HEK293T (cell line): ENCODE measurements around the gene MFSD11.
"Not testable (repeated sequence)": the region's sequence is repeated elsewhere in the genome, so short reads cannot be mapped to it uniquely, and the experiment has no call there.

ENCODE experiments used
- CTCF ChIA-PET: fragments of 350-600 bp; formaldehyde crosslinking; extraction: SDS; loops from one replicate; lab custom pipeline; 2021; ENCODE audit warnings: antibody characterized with exemption, inconsistent platforms; lab: Yijun Ruan, JAX
- POLR2A ChIA-PET: fragments of 350-600 bp; formaldehyde crosslinking; extraction: SDS; loops from one replicate; lab custom pipeline; 2020; ENCODE audit warnings: antibody characterized with exemption, inconsistent platforms; lab: Yijun Ruan, JAX
- DNase-seq: peaks from one replicate; pipeline ENCODE4 v3.0.0; 2012; ENCODE audit warnings: mixed read lengths; ENCODE audit errors: extremely low spot score
- ARNT ChIP-seq: fragments of 450-650 bp; IDR thresholded peaks from 2 replicates; pipeline ENCODE4 v1.6.1; 2017; ENCODE audit warnings: mild to moderate bottlenecking
- BHLHE40 ChIP-seq: fragments of 450-650 bp; IDR thresholded peaks from 2 replicates; pipeline ENCODE4 v1.6.1; 2016; ENCODE audit warnings: mild to moderate bottlenecking, moderate library complexity, borderline replicate concordance
- CTBP1 ChIP-seq: fragments of 450-650 bp; IDR thresholded peaks from 2 replicates; pipeline ENCODE4 v1.6.1; 2016; ENCODE audit warnings: borderline replicate concordance
- ELF4 ChIP-seq: fragments of 450-650 bp; IDR thresholded peaks from 2 replicates; pipeline ENCODE4 v1.6.1; 2017; ENCODE audit warnings: antibody characterized with exemption
- FOXA1 ChIP-seq: fragments of 450-650 bp; IDR thresholded peaks from 2 replicates; pipeline ENCODE4 v1.6.1; 2016; ENCODE audit warnings: mild to moderate bottlenecking
- FOXK2 ChIP-seq: fragments of 450-650 bp; IDR thresholded peaks from 2 replicates; pipeline ENCODE4 v1.6.1; 2016; ENCODE audit warnings: mild to moderate bottlenecking
- FOXM1 ChIP-seq: fragments of 450-650 bp; IDR thresholded peaks from 2 replicates; pipeline ENCODE4 v1.6.1; 2017; ENCODE audit warnings: mild to moderate bottlenecking, borderline replicate concordance
- HDGF ChIP-seq: fragments of 450-650 bp; IDR thresholded peaks from 2 replicates; pipeline ENCODE4 v1.6.1; 2017; ENCODE audit warnings: antibody characterized with exemption, borderline replicate concordance
- L3MBTL2 ChIP-seq: fragments of 450-650 bp; conservative IDR thresholded peaks from 2 replicates; pipeline ENCODE4 v1.6.1; 2016; ENCODE audit warnings: mild to moderate bottlenecking
- LEF1 ChIP-seq: fragments of 450-650 bp; IDR thresholded peaks from 2 replicates; pipeline ENCODE4 v1.6.1; 2017; ENCODE audit warnings: mild to moderate bottlenecking, borderline replicate concordance
- NFRKB ChIP-seq: fragments of 450-650 bp; IDR thresholded peaks from 2 replicates; pipeline ENCODE4 v1.6.1; 2016; ENCODE audit warnings: mild to moderate bottlenecking, moderate library complexity
- SP1 ChIP-seq: fragments of 450-650 bp; IDR thresholded peaks from 2 replicates; pipeline ENCODE4 v1.6.1; 2017
- SUZ12 ChIP-seq: fragments of 450-650 bp; IDR thresholded peaks from 2 replicates; pipeline ENCODE4 v1.6.1; 2016; ENCODE audit warnings: mild to moderate bottlenecking
- TARDBP ChIP-seq: fragments of 450-650 bp; IDR thresholded peaks from 2 replicates; pipeline ENCODE4 v1.6.1; 2016
- ZNF384 ChIP-seq: fragments of 450-650 bp; IDR thresholded peaks from 2 replicates; pipeline ENCODE4 v1.6.1; 2016
- TF ChIP-seq, protein P1 (sequence below): fragments of 450-650 bp; IDR thresholded peaks from 2 replicates; pipeline ENCODE4 v1.6.1; 2016

The MFSD11 gene

GRCh38 chr17:76735586-76736348 is 2.2 kb upstream of the MFSD11 start:
- no peak for TF ChIP-seq L3MBTL2
- no peak for TF ChIP-seq NFRKB
- no peak; the same call in 1 of the 2 replicates for TF ChIP-seq BHLHE40
- TF ChIP-seq SUZ12: no peak
- POLR2A ChIA-PET: interaction anchor here (0.8 to 5.2 kb wide), 13 partner anchors 8 to 178 kb away, joined by 3 to 58 read pairs (median 8); partner anchors contain the start of genes JMJD6, METTL23 and MXRA7
- CTCF ChIA-PET: interaction anchor here (1.0 kb wide), 1 partner anchor 10 kb away, joined by 3 read pairs; no protein-coding TSS in a partner anchor
- no peak for DNase-seq

DNA sequence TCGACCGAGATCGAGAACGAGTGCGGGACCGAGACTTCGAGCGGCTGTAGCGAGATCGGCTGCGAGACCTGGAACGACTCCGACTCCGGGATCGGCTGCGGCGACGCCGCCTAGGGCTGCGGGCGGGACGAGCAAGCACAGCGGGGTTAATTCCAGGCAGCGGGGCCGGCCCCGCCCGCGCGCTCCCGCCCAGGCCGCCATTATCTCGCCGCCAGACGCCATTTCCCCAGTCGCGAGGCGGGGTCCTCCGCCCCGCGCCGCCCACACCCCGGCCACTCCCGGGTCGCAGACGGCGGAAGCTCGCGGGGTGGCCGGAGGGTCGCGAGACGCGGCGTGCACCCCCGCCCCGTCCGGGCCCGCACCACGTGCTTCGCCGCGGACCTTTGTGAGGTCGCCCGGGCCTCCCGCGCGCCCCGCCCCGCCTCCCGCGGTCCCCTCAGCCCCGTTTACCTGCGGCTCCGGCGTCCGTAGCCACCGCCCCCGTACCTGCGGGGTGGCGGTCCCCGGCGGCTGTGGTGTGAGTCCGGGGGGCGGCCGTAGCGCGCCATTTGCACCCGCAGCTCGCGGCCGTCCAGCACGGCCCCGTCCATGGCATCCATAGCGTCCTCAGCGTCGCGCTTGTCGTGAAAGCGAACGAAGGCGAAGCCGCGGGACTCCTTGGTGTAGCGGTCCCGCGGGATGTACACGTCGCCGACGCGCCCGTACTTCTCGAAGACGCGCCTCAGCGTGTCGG is 1.4 kb upstream of the MFSD11 start:
- POLR2A ChIA-PET: interaction anchor here (0.6 to 5.2 kb wide), 19 partner anchors 9 to 352 kb away, joined by 3 to 58 read pairs (median 4); partner anchors contain the start of genes JMJD6, METTL23, MXRA7 and SPHK1
- CTCF ChIA-PET: no interaction called here
- DNase-seq: peak; percentile 46
- peak; percentile 87 for TF ChIP-seq LEF1
- TF ChIP-seq SUZ12: no peak

DNA sequence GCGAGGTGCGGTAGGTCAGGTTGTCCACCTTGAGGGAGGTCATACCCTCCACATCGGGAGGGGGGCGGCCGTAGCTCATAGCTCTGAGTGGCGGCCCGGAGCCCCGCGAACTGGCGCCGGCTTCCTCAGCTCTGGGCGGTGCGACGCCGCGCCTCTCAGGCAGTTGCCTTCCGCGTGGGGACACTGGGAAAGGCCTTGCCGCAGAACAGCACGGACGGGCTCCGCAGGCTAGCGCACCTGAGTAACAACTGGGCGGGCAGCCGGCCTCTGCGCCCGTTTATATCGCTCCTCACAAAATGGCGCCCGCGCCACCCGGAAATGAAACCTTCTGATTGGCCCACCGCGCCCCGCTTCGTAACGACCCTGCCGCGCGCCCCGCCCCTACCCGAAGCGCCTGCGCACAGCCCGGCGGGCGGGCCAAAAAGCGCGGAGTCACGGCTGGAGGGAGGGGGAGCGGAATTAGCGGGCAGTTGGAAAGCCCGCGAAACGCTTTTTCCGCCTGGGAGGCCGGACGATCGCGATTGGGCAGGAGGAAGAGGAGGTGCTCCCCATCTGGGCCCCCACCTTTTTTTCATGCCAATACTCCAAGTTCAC is 740 bp upstream of the MFSD11 start, which contains the start of gene SRSF2:
Gene SRSF2 (minus strand): TSS at position 250 of the 594 bp plus-strand sequence. CDS start 171 bp downstream, at position 79.
- no peak for TF ChIP-seq ARNT
- TF ChIP-seq ELF4: peak; percentile 97
- POLR2A ChIA-PET: interaction anchor here (0.5 to 5.2 kb wide), 25 partner anchors 10 to 353 kb away, joined by 3 to 58 read pairs (median 4); partner anchors contain the start of genes JMJD6, METTL23, MXRA7 and SPHK1
- CTCF ChIA-PET: interaction anchor here (0.7 kb wide), 1 partner anchor 51 kb away, joined by 4 read pairs; no protein-coding TSS in a partner anchor
- DNase-seq: peak; percentile 96

GRCh38 chr17:76738468-76738850 is 540 bp downstream of the MFSD11 start:
- no peak for DNase-seq
- TF ChIP-seq FOXM1 (no peak), BHLHE40 (no peak), FOXK2 (no peak), SUZ12 (no peak), ELF4 (no peak), LEF1 (no peak), CTBP1 (no peak), NFRKB (no peak), HDGF (no peak), TARDBP (no peak), L3MBTL2 (no peak), ARNT (no peak), ZNF384 (no peak), FOXA1 (no peak), SP1 (no peak)
- TF ChIP-seq, protein P1, sequence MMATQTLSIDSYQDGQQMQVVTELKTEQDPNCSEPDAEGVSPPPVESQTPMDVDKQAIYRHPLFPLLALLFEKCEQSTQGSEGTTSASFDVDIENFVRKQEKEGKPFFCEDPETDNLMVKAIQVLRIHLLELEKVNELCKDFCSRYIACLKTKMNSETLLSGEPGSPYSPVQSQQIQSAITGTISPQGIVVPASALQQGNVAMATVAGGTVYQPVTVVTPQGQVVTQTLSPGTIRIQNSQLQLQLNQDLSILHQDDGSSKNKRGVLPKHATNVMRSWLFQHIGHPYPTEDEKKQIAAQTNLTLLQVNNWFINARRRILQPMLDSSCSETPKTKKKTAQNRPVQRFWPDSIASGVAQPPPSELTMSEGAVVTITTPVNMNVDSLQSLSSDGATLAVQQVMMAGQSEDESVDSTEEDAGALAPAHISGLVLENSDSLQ: no peak
- CTCF ChIA-PET: no interaction called here
- POLR2A ChIA-PET: interaction anchor here (1.0 to 5.2 kb wide), 6 partner anchors 10 to 45 kb away, joined by 3 to 58 read pairs (median 8); partner anchors contain the start of genes JMJD6, METTL23 and MXRA7

DNA sequence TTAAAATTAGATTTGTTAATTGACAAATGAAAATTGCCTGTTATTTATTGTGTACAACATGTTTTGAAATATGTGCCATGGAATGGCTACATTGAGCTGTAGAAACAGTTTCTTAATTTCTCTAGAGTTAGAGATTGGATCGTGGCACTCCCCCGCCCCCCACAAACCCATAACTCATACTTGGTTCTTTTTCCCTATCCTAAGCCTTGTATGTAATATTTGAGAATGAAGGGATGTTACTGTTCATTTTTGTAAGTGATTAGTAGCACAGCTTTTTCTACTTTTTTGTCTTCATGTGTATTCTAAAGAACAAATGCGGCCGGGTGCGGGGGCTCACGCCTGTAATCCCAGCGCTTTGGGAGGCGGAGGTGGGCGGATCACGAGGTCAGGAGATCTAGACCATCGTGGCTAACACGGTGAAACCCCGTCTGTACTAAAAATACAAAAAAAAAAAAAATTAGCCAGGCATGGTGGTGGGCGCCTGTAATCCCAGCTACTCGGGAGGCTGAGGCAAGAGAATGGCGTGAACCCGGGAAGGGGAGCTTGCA is 1.7 kb downstream of the MFSD11 start:
- not testable (repeated sequence) for DNase-seq
- ChIA-PET CTCF (interaction anchor here (0.6 to 0.7 kb wide), 2 partner anchors 26 to 316 kb away, joined by 3 to 6 read pairs; no protein-coding TSS in a partner anchor), POLR2A (interaction anchor here (0.6 to 5.2 kb wide), 3 partner anchors 13 to 153 kb away, joined by 3 to 58 read pairs (median 29); partner anchors contain the start of genes JMJD6, METTL23 and MXRA7)

GRCh38 chr17:76740329-76741118 is 2.6 kb downstream of the MFSD11 start:
- DNase-seq: no peak
- ChIA-PET POLR2A (no interaction called here), CTCF (interaction anchor here (0.6 kb wide), 1 partner anchor 33 kb away, joined by 3 read pairs; no protein-coding TSS in a partner anchor)
- no peak for TF ChIP-seq HDGF
- TF ChIP-seq, protein P1: 0 out of 2 replicates have a peak, but pooled peaks have one; percentile 5
- TF ChIP-seq ZNF384: peak; percentile 32; the same call in 1 of the 2 replicates
- no peak for TF ChIP-seq L3MBTL2
